ENCODE measurements around the gene CCDC102B.

Gene CCDC102B

GRCh38 chr18:68983126-68983525, 185.2 kb downstream of the CCDC102B start:
- H3K27ac ChIP-seq (ENCODE audit: low read depth, low read length), result no peak overlapping the region
- H3K9me2 ChIP-seq (replicated peaks; ENCODE audit: insufficient read depth, low read length), result no peaks in the 10 kb centered on the region
- no peak overlapping the region for H3K9ac ChIP-seq (ENCODE audit: low read length)
- no peak overlapping the region for H3K4me2 ChIP-seq (ENCODE audit: low read depth, low read length, poor library complexity, severe bottlenecking)
- TF ChIP-seq EZH2phosphoT487 (conservative IDR thresholded peaks at IDR 0.05; ENCODE audit: low read length) (no peak), CTCF (IDR thresholded peaks at IDR 0.05; ENCODE audit: insufficient read depth, low read length, poor library complexity, severe bottlenecking) (no peak)
- no peaks in the 10 kb centered on the region for H3K9me3 ChIP-seq (ENCODE audit: insufficient read depth, low read length)
- H3K36me3 ChIP-seq (ENCODE audit: low read length), result no peaks in the 10 kb centered on the region
- H3K27me3 ChIP-seq (ENCODE audit: low read length), result no peaks in the 10 kb centered on the region
- no peaks in the 10 kb centered on the region for H4K20me1 ChIP-seq (ENCODE audit: low read depth, low read length)
- no peak overlapping the region for H3K4me3 ChIP-seq (ENCODE audit: insufficient read depth, low read length, poor library complexity, severe bottlenecking)
- H3K79me2 ChIP-seq (ENCODE audit: insufficient read depth, low read length), result no peaks in the 10 kb centered on the region
- H3F3A ChIP-seq (ENCODE audit: insufficient read depth), result no peaks in the 10 kb centered on the region
- H2AFZ ChIP-seq (ENCODE audit: low read depth, low read length, severe bottlenecking), result no peak overlapping the region

GRCh38 chr18:68984342-68984741, 186.5 kb downstream of the CCDC102B start:
- Histone ChIP-seq H2AFZ (ENCODE audit: low read depth, low read length, severe bottlenecking) (no peak overlapping the region), H3K79me2 (ENCODE audit: insufficient read depth, low read length) (no peaks in the 10 kb centered on the region), H4K20me1 (ENCODE audit: low read depth, low read length) (no peaks in the 10 kb centered on the region), H3K36me3 (ENCODE audit: low read length) (no peaks in the 10 kb centered on the region), H3K9ac (ENCODE audit: low read length) (no peak overlapping the region), H3K9me2 (replicated peaks; ENCODE audit: insufficient read depth, low read length) (no peaks in the 10 kb centered on the region), H3K27me3 (ENCODE audit: low read length) (no peaks in the 10 kb centered on the region), H3K9me3 (ENCODE audit: insufficient read depth, low read length) (no peaks in the 10 kb centered on the region), H3K27ac (ENCODE audit: low read depth, low read length) (no peak overlapping the region), H3F3A (ENCODE audit: insufficient read depth) (no peaks in the 10 kb centered on the region), H3K4me3 (ENCODE audit: insufficient read depth, low read length, poor library complexity, severe bottlenecking) (no peak overlapping the region), H3K4me2 (ENCODE audit: low read depth, low read length, poor library complexity, severe bottlenecking) (no peak overlapping the region)
- TF ChIP-seq EZH2phosphoT487 (conservative IDR thresholded peaks at IDR 0.05; ENCODE audit: low read length), result no peak
- no peak for TF ChIP-seq CTCF (IDR thresholded peaks at IDR 0.05; ENCODE audit: insufficient read depth, low read length, poor library complexity, severe bottlenecking)

GRCh38 chr18:68985172-68985820, 187.4 kb downstream of the CCDC102B start:
- TF ChIP-seq EZH2phosphoT487 (conservative IDR thresholded peaks at IDR 0.05; ENCODE audit: low read length) (no peak), CTCF (IDR thresholded peaks at IDR 0.05; ENCODE audit: insufficient read depth, low read length, poor library complexity, severe bottlenecking) (no peak)
- Histone ChIP-seq H2AFZ (ENCODE audit: low read depth, low read length, severe bottlenecking) (no peak overlapping the region), H3K4me3 (ENCODE audit: insufficient read depth, low read length, poor library complexity, severe bottlenecking) (no peak overlapping the region), H3K9me3 (ENCODE audit: insufficient read depth, low read length) (no peaks in the 10 kb centered on the region), H3K4me2 (ENCODE audit: low read depth, low read length, poor library complexity, severe bottlenecking) (no peak overlapping the region), H3F3A (ENCODE audit: insufficient read depth) (no peaks in the 10 kb centered on the region), H3K79me2 (ENCODE audit: insufficient read depth, low read length) (no peaks in the 10 kb centered on the region), H3K9me2 (replicated peaks; ENCODE audit: insufficient read depth, low read length) (no peaks in the 10 kb centered on the region), H3K36me3 (ENCODE audit: low read length) (no peaks in the 10 kb centered on the region), H3K9ac (ENCODE audit: low read length) (no peak overlapping the region), H3K27me3 (ENCODE audit: low read length) (no peaks in the 10 kb centered on the region), H4K20me1 (ENCODE audit: low read depth, low read length) (no peaks in the 10 kb centered on the region), H3K27ac (ENCODE audit: low read depth, low read length) (no peak overlapping the region)

Measured in SU-DHL-6 (cell line).